DMS79 (cell line): ENCODE measurements around the gene CEPT1.

Experiments
- DNase-seq: peaks from one replicate; lab custom pipeline; 2025; lab: John Stamatoyannopoulos, UW

The CEPT1 gene

DNA sequence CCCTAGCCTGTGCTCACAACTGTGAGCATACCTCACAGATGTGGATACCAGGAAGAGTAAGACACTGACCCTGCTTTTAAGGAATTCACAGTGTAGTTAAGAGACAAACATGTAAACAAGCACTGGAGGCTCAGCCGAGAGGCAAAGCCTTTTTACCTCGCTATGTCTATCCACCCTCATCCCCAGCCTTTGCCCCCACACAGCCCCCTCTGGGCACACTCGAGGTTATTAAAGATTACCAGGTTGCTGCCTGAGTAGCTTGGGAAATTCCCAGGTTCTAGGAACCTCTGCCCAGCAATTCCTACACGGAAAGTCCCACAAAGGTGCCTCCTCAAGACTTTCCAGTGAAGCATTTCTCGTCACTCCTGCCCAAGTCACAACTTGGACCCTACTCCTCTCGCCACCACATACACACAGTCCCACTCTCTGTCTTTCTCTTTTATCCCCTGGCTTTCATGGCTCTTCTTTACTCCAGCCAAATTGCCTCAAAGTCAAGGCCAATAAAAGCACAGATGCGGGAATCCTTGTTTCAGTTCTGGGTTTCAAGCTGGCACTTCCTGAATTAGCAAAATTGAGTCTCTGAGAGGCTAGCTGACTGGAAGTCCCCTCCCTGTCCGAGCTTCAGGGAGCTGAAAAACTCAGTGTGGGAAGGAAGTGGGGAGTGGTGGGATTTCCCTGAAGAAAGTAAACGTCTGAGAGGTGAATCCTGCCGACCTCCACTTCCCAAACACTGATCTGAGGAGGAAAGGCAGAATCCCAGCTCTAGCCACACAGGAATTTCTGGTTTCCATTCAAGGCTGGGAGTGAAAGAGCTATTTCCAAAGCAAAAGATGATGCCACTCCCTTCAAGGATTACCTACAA is 52.9 kb downstream of the CEPT1 start:
- no peak for DNase-seq

DNA sequence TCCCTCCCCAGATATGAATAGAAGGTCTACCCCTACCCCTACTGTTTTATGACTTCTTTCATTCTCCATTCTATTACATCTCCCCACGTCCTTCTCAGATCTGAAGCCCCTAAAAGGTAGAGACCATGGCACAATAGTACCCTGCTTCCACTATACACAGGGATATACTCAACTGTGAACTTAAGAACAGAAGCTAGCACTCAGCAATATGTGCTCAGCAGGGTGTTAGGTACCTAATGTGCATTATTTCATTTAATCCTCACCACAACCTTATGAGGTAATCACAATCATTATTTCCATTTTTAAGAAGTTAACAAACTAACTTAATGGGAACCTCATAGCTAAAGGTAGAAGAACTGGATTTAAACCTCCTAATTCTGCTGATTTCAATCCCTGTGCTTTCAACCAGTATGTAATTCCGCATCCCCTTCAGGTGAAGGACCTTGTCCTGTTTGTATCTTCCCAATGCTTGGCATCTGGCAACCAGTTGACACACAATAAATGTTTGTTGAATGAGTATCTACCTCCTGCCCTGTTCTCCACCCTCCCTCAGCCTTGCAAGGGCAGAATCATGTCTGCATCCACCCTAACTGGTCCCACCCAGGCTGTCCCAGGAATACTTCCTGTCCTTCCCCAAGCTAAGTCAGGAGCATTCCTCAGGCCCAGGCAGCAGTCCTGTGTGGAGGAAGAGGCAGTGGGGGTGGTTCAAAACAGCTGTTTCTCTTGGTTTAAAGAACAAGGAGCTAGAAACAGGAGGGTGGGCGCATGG is 53.9 kb downstream of the CEPT1 start:
- no peak for DNase-seq

GRCh38 chr1:111195002-111195684 is 55.1 kb downstream of the CEPT1 start:
- DNase-seq: no peak

DNA sequence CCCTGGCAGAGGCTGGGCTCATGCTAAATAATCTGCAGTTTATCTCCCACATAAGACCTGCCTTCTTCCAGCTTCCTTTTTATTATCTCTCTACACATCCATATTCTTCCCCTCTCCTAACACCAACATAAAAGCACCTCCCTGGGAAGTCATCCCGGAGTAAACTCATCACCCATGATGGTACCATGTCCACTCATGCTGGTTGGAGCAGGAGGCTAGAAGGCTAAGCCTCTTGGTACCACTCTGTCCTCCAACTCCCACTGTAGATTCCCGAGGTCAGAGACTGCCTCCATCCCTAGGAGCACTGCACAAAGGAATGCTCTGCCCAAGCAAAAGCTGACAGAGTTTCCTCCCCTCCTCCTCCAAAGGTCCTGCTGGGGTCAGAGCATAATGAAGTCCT is 56.2 kb downstream of the CEPT1 start:
- no peak for DNase-seq

DNA sequence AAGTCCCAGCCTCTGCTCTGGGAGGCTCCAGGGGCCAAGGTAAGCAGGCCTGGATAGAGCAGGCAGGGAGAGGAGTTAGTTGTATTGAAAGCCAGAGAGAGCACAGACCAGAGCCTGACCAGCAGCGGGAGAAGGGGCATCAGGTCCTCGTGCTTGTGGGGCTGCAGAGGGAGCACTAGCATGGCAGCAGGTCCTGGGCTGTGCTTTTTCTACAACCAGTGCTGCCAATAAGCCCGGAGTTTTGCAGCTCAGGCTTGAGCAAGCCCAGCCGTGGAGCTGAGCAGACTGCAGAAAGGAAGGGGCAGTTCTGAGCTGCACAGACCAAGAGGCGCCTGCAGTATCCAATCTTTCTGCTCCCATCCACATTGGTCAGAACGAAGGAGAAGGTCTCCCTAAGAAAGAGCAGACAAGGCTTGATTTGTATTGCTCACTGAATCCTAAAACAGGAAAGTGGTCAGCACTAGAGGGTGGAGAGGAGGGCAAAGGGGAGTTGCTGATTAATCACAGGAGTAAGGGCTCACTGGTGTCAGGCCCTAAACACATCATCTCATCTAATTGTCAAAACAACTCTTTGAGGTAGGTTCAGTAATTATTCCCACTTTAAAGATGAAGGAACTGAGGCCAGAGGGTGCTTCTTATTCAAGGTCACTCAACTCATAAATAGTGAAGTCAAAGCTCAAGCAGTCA is 57.7 kb downstream of the CEPT1 start:
- DNase-seq: no peak

DNA sequence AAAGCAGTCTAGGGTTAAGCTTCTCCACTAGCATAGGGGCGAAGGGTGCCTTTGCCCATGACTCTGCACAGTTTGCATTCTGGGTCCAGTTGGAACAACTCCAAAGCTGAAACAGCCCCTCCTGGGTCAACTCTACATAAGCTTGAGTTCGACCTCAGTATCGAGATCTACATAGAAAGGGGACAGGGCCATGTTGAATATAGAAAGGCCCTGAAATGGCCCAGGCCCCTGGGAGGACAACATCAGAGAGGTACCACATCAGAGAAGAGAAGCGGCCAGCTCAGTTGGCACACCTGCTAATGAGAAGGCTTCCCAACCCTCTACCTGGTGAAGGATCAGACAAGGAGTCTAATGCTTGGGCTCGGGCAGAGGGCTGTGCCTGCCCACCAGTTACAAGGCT is 58.8 kb downstream of the CEPT1 start:
- DNase-seq: no peak

DNA sequence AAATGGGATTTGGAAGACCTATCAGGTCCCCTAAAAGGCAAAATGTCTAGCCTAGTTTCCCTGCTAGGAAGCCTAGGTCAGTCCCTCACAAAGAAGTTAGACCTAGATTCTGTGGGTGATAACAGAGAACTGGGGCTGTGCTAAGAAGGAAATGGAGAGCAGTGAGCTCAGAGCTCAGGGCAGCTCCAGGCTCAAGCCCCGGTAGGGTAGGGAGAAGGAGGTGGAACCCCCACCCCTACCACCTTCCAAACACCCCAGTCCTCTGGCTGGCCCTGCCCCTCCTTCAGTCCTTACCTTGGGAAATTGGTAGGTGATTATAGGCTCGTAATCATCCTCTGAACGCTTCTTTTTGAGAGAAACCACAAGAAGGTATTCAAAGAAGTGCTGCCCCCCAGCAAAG is 59.3 kb downstream of the CEPT1 start:
- DNase-seq: no peak

- no peak for DNase-seq
These were observed 60.1 kb downstream of the CEPT1 start, which contains the start of gene DENND2D for GRCh38 chr1:111199881-111200801. DENND2D (minus strand) TSS chr1:111200646; CDS start chr1:111200459, 187 bp downstream.

GRCh38 chr1:111200802-111201161 is 60.8 kb downstream of the CEPT1 start:
- DNase-seq: no peak

DNA sequence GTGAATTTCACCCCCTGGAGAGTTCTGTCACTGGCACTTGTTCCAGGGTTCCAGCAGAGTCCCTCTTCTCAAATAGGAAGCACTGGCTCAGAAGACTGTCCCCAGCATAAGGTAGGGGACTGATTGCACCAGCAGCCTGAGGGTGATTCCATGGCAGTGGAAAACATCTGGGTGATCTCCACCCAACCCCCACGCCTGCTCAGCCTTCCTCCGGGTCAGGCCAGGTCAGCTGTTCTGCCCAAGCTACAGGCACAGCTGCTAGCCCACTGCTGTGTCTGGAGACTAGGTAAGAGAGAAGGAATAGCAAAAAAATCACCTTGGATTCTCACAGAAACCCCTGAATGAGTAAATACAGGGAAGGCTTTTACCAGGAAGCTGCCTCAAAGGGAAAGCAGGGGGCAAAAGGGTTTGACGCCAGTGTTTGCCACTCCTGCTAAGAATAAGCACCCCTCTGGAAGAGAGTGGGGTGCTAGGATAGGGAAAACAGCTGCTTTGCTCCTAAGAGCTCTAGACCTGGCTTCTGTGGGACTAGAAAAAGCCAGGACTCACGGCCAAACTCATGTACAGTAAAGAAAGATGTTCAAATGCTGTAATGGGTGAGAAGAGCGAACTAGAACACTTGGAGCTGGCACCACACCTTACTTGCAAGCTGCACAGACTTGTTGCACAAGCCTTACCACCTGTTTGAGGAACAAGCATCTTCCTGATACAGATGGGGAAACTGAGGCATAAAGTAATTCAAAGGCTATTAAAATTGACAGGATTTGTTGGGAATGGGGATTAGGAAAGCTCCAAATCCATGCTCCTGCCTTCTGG is 61.5 kb downstream of the CEPT1 start:
- no peak for DNase-seq

GRCh38 chr1:111202366-111202706 is 62.3 kb downstream of the CEPT1 start:
- DNase-seq: no peak

DNA sequence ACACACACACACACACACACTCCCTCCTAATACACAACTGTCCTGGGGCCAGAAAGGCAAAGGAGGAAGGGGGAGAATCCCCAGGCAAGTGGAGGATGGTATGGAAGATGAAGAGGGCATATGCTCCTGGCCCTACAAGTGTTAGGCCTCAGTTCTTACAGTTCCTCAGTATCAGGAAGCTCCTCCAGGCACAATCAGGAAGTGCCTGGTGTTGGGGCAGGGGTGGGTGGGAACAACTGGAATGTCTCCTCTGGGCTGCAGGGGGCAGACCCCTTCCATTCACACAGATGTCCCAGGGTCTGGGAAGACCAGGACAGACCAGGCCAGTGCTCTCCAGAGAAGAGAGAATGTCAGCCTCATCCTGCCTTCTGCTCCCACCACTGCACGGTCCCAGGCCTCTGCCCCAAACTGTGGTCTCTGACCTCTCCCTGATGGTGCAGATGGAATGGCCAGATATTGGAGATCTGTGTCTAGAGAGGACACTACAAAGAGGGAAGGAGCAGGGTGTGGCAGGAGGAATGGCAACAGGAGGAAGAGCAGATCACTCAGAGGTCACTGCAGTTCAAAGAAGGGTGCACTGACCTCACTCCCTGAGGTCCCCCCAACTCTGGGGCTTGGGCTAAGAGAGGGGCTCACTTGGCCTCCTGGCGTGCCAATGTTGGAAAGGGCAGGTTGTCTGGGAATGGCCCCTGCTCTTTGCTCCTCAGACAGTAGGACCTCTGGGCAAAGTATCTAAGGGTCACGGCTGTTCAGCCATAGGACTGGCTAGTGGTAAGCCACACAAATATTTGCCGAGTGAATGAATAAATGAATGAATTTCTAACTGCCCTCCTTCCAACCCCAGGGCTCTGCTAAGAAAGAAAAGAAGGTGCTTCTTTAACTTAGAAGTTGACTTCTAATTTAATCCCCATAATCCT is 62.9 kb downstream of the CEPT1 start:
- no peak for DNase-seq

DNA sequence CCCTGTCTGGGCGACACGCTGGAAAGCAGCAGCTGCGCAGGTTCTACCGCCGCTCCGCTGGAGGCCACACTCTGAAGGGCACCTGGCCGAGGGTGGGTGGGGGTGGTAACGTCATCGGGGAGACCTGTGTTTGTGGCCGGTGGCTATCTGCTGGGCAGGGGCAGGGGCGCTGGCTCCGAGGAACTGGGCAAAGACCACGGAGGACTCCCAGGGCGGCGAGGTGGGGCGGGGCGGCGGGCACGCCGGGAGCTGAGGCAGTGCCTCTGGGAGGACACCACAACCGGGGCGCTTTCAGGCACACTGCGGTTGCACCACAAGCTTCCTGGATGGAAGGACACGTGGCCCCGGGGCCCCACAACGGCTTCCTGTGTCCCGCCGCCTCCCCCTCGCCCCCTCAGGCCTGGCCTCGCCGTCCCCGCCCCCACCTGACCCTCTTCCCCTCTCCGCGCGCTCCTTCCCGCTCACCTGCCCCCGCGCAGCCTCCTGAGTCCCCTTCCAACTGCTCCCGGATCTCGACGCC is 63.7 kb downstream of the CEPT1 start:
- peak; percentile 45 for DNase-seq

DNA sequence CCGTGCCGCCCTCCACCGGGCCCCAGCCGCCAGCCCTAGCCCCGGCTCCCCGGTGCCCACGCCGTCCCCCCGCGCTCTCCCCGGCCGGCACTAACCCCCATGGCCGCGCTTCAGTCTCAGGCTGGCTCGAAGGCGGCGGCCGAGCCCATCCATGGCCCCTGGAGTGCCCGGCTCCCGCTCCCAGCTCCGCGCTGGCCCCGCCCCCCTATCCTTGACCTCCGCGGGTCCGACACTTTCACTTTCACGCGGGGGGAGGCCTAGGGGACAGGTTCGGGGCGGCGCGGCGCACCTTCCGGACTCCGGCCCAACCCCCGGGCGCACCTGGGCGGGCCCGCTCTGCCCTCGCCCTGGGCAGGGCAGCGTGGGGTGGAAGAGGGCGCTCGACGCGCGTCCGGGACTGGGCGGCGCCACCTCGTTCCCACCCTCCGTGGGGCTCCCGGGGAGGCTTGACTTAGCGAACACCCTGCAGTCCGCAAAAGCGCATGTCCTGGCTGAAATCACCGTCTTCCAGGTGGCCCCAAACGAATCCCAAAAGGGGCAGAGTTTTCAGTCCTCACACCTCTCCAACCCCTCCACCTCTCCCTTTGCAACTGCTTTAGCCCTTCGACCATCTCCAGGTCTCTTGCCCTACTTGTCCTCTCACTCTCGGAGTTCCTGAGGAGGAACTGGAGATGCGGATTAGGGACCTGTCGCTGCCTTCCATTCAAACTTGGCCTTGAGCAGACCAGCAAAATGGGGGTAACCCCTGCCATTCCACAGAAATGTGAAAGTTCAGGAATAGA is 64.4 kb downstream of the CEPT1 start:
- DNase-seq: no peak

GRCh38 chr1:111204983-111205713 is 65.1 kb downstream of the CEPT1 start:
- DNase-seq: no peak

GRCh38 chr1:111205714-111206050 is 65.7 kb downstream of the CEPT1 start:
- no peak for DNase-seq

DNA sequence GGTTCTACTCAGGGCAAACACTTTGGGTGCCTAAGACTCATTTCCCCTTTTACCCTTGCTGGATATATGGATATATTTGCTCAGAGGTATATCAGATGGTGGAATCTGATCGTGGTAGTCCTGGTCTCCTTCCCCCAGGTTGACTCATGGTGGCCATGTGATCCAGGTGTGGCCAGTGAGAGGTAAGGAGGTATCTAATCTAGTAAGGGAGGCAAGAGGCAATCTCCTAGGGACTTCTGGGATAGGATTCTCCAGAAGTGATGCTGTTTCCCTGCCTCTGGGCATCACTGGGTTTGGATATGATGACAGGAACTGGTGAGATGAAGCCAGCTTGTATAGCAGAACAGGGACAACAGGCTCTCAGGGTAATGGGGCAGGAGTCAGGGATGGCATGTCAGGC is 68.9 kb downstream of the CEPT1 start:
- no peak for DNase-seq

DNA sequence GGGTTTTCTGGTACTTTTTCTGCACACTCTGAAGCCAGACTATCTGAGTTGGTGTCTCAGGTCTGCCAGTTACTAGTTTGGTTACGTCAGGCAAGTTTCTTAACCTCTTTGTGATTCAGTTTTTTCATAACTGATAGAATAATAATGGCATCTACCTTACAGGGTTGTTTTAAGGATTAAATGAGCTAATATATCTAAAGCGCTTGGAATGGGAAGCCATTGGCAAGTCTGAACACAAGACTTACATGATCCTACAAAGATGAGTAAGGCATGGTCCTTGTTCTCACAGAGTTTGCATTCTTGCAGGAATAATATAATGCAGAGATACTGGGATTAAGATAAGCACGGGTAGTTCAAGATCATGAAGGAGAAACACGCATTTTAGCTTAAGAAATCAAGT is 69.6 kb downstream of the CEPT1 start:
- DNase-seq: no peak
